H1 (cell line): ENCODE measurements around the gene CLDN6. TPM values are rescaled to one million over a fixed set of nuclear protein-coding genes. Genes with fewer than 3 reads are reported as not detected.

Experiments used
- EGR1 ChIP-seq: IDR thresholded peaks from 2 replicates; pipeline ENCODE4 v1.6.1; 2011; ENCODE audit warnings: low read depth, low read length, borderline replicate concordance
- PHF8 ChIP-seq: fragments of 200-600 bp; sonication (generic); conservative IDR thresholded peaks from 2 replicates; pipeline ENCODE4 v1.7.1; 2012; ENCODE audit warnings: low read depth, mild to moderate bottlenecking, inconsistent platforms, low read length, moderate library complexity
- RBBP5 ChIP-seq: IDR thresholded peaks from 2 replicates; pipeline ENCODE4 v1.7.1; 2012; ENCODE audit warnings: low read depth, mild to moderate bottlenecking, inconsistent platforms, low read length, moderate library complexity, borderline replicate concordance
- SAP30 ChIP-seq: fragments of 300-600 bp; sonication (generic); IDR thresholded peaks from 2 replicates; pipeline ENCODE4 v1.7.1; 2012; ENCODE audit warnings: low read length, moderate library complexity, mild to moderate bottlenecking, inconsistent platforms; ENCODE audit not compliant: insufficient read depth, insufficient replicate concordance
- SIN3A ChIP-seq, 2 experiments: IDR thresholded peaks in 1 of 2; conservative IDR thresholded peaks in 1 of 2; 2 replicates each; pipeline ENCODE4 v1.6.1; 2011 to 2012; ENCODE audit warnings: low read length in 2 of 2, improper control_type of control experiment in 1 of 2, low read depth in 1 of 2, mild to moderate bottlenecking in 1 of 2
- SIX5 ChIP-seq: IDR thresholded peaks from 2 replicates; pipeline ENCODE4 v1.6.1; 2011; ENCODE audit warnings: mild to moderate bottlenecking, low read depth, low read length
- SP2 ChIP-seq: IDR thresholded peaks from 2 replicates; pipeline ENCODE4 v1.6.1; 2012; ENCODE audit warnings: mild to moderate bottlenecking, low read length, inconsistent platforms
- TAF1 ChIP-seq: IDR thresholded peaks from 2 replicates; pipeline ENCODE4 v1.6.1; 2011; ENCODE audit warnings: mild to moderate bottlenecking, low read depth, low read length
- TAF7 ChIP-seq: optimal IDR thresholded peaks from 2 replicates; pipeline ENCODE3; 2011; ENCODE audit warnings: low read depth, mild to moderate bottlenecking, inconsistent platforms, low read length, moderate library complexity, borderline replicate concordance
- polyA plus RNA-seq, 7 experiments: library from polyadenylated mRNA; depleted of rRNA in 3 of 7; stranded (reverse) in 5 of 7; unstranded in 2 of 7; fragments of >200 nt in 5 of 7; fragments of 200-250 nt in 2 of 7; gene quantifications; 1 replicate in 5 of 7; 2 replicates in 1 of 7; 4 replicates in 1 of 7; pipeline versions ENCODE4 v1.2.1 to v1.2.3, GENCODE V29; 2011 to 2013; ENCODE audit warnings: missing spikeins in 2 of 7, mixed read lengths in 2 of 7
- total RNA-seq: library from RNA; stranded (reverse); fragmentation: NEBNext Ultra II Directional; extraction: Animal tissue kit (Norgen Biotek cat#: 25700); gene quantifications from 2 replicates; pipeline ENCODE4 v1.2.1, GENCODE V29; 2021

Gene CLDN6
- total and polyA plus RNA-seq, 2 of the 8 experiments (the other 6 are each of a cell fraction or from before 2014, with no cell fraction given), result 747 to 1,115 TPM

DNA sequence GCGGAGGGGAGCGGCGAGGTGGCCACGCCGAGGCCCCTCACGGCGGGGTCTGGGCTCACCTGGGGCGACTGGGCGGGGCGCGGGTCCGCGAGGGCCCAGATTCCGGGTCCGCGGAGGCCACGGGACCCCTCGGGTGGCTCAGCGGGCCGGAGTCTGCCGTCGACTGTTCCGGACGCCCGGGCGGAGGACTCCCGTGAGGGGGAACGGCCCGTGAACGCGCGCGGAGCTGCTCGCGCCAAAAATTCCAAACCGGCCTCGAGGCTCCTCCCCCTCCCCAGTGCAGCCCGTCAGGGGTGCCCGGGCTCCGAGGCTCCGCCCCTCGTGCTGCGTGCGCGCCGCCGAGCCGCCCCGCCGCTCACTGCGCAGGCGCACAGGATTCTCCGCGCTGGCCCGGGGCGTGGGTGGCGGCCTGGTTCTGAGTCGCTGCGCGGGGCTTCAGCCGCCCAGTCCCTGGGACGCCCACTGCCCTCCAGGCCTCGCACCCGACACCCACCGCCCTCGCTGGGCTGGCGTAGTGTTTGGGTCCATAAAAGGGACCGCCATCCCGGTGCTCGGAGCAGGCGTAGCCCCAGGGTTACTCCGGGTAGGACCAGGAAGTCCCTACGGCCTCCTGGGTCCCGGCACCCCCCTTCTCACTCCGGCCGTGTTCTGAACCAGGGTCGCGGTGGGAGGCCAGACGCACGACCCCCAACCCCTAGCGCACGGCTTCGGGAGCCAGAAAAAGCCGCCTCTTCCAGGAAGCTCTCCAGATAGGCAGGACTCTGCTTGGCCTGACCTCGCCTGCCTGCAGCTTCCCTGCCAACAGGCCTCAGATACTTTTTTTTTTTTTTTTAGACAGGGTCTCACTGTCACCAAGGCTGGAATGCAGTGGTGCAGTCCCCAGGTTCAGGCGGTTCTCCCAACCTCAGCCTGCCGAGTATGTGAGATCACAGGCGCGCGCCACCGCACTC, 37.5 kb downstream of the CLDN6 start, which contains the start of gene PKMYT1 (continued):
- TF ChIP-seq SIN3A (conservative IDR thresholded peaks at IDR 0.05 in 1 of 2, IDR thresholded peaks at IDR 0.05 in 1 of 2; ENCODE audit: low read depth in 1 of 2, low read length in 2 of 2), result 0 out of 4 replicates have a peak, but pooled peaks of 1 of the 2 experiments have one; percentile 31
- peak; percentile 20 for TF ChIP-seq TAF7
- TF ChIP-seq SIX5, result no peak
- TF ChIP-seq EGR1, result peak; percentile 90
- peak; percentile 71 for TF ChIP-seq PHF8
- 0 out of 2 replicates have a peak, but pooled peaks have one; percentile 62 for TF ChIP-seq RBBP5
- no peak for TF ChIP-seq SP2
- TF ChIP-seq TAF1, result peak; percentile 57
- TF ChIP-seq SAP30, result peak; percentile 45
- TF ChIP-seq, all 59 proteins: peak for 15
